SK-N-SH (cell line): ENCODE data around the gene TSC22D2.

Experiments
- CHD2 ChIP-seq: fragments of 150-350 bp; IDR thresholded peaks from 2 replicates; pipeline ENCODE4 v1.6.1; 2018; ENCODE audit warnings: low read length; ENCODE audit not compliant: partially characterized antibody
- EZH2phosphoT487 ChIP-seq: fragments of 200-600 bp; sonication (generic); IDR thresholded peaks from 2 replicates; pipeline ENCODE4 v1.6.1; 2017; ENCODE audit warnings: low read depth, mixed run types, mild to moderate bottlenecking, antibody characterized with exemption, moderate library complexity, borderline replicate concordance
- FOXJ3 ChIP-seq: sonication (generic); formaldehyde crosslinking; IDR thresholded peaks from 2 replicates; pipeline ENCODE4 v1.5.1; 2020; ENCODE audit warnings: mild to moderate bottlenecking, missing genetic modification reagents
- GABPA ChIP-seq: IDR thresholded peaks from 2 replicates; pipeline ENCODE4 v1.4.0; 2012; ENCODE audit warnings: low read depth, mild to moderate bottlenecking
- MXI1 ChIP-seq: IDR thresholded peaks from 2 replicates; pipeline ENCODE4 v1.6.1; 2012; ENCODE audit warnings: mild to moderate bottlenecking, low read depth, low read length, improper control_type of control experiment
- POLR2AphosphoS5 ChIP-seq: IDR thresholded peaks from 2 replicates; pipeline ENCODE4 v1.6.1; 2012; ENCODE audit warnings: low read depth, low read length
- RXRA ChIP-seq: IDR thresholded peaks from 2 replicates; pipeline ENCODE4 v1.4.0; 2012; ENCODE audit warnings: low read depth, mild to moderate bottlenecking, borderline replicate concordance
- USF2 ChIP-seq: fragments of 150-350 bp; IDR thresholded peaks from 2 replicates; pipeline ENCODE4 v1.6.1; 2017; ENCODE audit warnings: antibody characterized with exemption, low read length, low read depth, borderline replicate concordance
- TF ChIP-seq, protein P1 (sequence below): fragments of 200-600 bp; sonication (generic); IDR thresholded peaks from 2 replicates; pipeline ENCODE4 v1.6.1; 2017; ENCODE audit warnings: antibody characterized with exemption, mild to moderate bottlenecking, moderate library complexity

DNA sequence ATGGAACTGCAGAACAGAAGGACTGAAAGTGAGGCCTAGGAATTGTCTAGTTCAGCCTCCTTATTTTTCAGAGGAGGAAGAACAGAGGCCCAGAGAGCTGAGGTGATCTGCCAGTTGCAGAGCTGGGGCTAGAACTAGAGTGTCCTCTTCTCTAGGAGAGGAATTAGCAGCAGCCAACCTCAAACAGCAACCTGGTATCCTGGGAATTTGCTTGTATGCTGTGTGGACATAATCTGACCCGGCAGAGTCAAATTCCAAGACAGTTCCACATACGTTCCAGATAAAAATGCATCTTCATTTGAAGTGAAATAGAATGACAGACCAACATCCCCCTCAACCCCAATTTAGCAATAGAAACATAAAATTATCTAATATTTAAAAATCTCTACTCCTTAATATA, 13.5 kb upstream of the TSC22D2 start:
- TF ChIP-seq GABPA (no peak), USF2 (no peak), EZH2phosphoT487 (no peak), POLR2AphosphoS5 (no peak), FOXJ3 (CRISPR knock-in tag) (no peak), RXRA (no peak), CHD2 (no peak), MXI1 (no peak)
- TF ChIP-seq, protein P1, sequence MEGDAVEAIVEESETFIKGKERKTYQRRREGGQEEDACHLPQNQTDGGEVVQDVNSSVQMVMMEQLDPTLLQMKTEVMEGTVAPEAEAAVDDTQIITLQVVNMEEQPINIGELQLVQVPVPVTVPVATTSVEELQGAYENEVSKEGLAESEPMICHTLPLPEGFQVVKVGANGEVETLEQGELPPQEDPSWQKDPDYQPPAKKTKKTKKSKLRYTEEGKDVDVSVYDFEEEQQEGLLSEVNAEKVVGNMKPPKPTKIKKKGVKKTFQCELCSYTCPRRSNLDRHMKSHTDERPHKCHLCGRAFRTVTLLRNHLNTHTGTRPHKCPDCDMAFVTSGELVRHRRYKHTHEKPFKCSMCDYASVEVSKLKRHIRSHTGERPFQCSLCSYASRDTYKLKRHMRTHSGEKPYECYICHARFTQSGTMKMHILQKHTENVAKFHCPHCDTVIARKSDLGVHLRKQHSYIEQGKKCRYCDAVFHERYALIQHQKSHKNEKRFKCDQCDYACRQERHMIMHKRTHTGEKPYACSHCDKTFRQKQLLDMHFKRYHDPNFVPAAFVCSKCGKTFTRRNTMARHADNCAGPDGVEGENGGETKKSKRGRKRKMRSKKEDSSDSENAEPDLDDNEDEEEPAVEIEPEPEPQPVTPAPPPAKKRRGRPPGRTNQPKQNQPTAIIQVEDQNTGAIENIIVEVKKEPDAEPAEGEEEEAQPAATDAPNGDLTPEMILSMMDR = no peak
